PFSK-1 (cell line): ENCODE results near the gene PEF1.

Experiments used
- POLR2AphosphoS5 ChIP-seq: IDR thresholded peaks from 2 replicates; pipeline ENCODE4 v1.6.1; 2012; ENCODE audit warnings: low read depth, mild to moderate bottlenecking, control low read depth, low read length, moderate library complexity
- SIN3A ChIP-seq: IDR thresholded peaks from 2 replicates; pipeline ENCODE4 v1.6.1; 2012; ENCODE audit warnings: mild to moderate bottlenecking, low read length, moderate library complexity, borderline replicate concordance; ENCODE audit not compliant: insufficient read depth
- TAF1 ChIP-seq: IDR thresholded peaks from 2 replicates; pipeline ENCODE4 v1.6.1; 2012; ENCODE audit warnings: low read length, control low read depth, borderline replicate concordance; ENCODE audit not compliant: insufficient read depth
- TF ChIP-seq, protein P1 (sequence below), 2 experiments: IDR thresholded peaks; 2 replicates each; pipeline versions ENCODE4 v1.6.1 to v1.8.0; 2011 to 2012; ENCODE audit warnings: low read depth in 2 of 2, low read length in 2 of 2, control low read depth in 1 of 2, inconsistent platforms in 1 of 2, mild to moderate bottlenecking in 1 of 2, moderate library complexity in 1 of 2; ENCODE audit not compliant: insufficient read depth in 1 of 2

DNA sequence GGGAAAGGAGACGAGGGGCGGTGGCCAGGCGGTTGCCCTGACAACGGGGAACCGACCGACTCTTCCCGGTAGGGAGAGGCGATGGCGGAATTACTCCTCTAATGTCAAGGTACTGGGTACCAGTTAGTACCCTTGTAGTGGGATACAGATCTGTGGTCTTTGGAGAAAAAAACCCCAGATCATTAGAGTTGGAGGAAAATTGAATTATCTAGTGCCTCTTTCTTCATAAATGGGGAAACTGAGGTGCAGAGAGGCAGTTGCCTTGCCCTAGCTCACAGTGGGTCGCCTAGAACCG lies 545 bp upstream of the PEF1 start:
- TF ChIP-seq TAF1 (no peak), POLR2AphosphoS5 (no peak), SIN3A (0 out of 2 replicates have a peak, but pooled peaks have one; percentile 66)
- TF ChIP-seq, protein P1, sequence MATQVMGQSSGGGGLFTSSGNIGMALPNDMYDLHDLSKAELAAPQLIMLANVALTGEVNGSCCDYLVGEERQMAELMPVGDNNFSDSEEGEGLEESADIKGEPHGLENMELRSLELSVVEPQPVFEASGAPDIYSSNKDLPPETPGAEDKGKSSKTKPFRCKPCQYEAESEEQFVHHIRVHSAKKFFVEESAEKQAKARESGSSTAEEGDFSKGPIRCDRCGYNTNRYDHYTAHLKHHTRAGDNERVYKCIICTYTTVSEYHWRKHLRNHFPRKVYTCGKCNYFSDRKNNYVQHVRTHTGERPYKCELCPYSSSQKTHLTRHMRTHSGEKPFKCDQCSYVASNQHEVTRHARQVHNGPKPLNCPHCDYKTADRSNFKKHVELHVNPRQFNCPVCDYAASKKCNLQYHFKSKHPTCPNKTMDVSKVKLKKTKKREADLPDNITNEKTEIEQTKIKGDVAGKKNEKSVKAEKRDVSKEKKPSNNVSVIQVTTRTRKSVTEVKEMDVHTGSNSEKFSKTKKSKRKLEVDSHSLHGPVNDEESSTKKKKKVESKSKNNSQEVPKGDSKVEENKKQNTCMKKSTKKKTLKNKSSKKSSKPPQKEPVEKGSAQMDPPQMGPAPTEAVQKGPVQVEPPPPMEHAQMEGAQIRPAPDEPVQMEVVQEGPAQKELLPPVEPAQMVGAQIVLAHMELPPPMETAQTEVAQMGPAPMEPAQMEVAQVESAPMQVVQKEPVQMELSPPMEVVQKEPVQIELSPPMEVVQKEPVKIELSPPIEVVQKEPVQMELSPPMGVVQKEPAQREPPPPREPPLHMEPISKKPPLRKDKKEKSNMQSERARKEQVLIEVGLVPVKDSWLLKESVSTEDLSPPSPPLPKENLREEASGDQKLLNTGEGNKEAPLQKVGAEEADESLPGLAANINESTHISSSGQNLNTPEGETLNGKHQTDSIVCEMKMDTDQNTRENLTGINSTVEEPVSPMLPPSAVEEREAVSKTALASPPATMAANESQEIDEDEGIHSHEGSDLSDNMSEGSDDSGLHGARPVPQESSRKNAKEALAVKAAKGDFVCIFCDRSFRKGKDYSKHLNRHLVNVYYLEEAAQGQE (IDR thresholded peaks at IDR 0.05; ENCODE audit: insufficient read depth in 1 of 2, low read depth in 2 of 2, low read length in 2 of 2): no peak
